Measurements from ENCODE around the gene CCDC71.

Gene CCDC71

GRCh38 chr3:49165771-49166751 is at the start of gene CCDC71:
Gene CCDC71 (minus strand): TSS chr3:49166331. CDS start chr3:49164208, 2,123 bp downstream.
- peak; percentile 91 for DNase-seq

- DNase-seq: no peak
Observed at GRCh38 chr3:49213998-49214397, 47.9 kb upstream of the CCDC71 start.

- DNase-seq: no peak
Observed at GRCh38 chr3:49213541-49213943, 47.4 kb upstream of the CCDC71 start.

- no peak for DNase-seq
Observed at GRCh38 chr3:49199900-49200281, 33.8 kb upstream of the CCDC71 start.

- no peak for DNase-seq
Observed at GRCh38 chr3:49199239-49199899, 33.2 kb upstream of the CCDC71 start.

- no peak for DNase-seq
Observed at GRCh38 chr3:49198611-49199230, 32.6 kb upstream of the CCDC71 start.

- DNase-seq: no peak
Observed at GRCh38 chr3:49198161-49198560, 32.0 kb upstream of the CCDC71 start.

GRCh38 chr3:49191741-49192140 is 25.6 kb upstream of the CCDC71 start:
- DNase-seq: no peak

GRCh38 chr3:49183873-49184272 is 17.7 kb upstream of the CCDC71 start:
- DNase-seq: no peak

GRCh38 chr3:49182682-49183081 is 16.6 kb upstream of the CCDC71 start:
- DNase-seq: no peak

GRCh38 chr3:49181351-49181750 is 15.2 kb upstream of the CCDC71 start:
- no peak for DNase-seq

- DNase-seq: no peak
Observed at GRCh38 chr3:49180116-49180515, 14.0 kb upstream of the CCDC71 start.

GRCh38 chr3:49177073-49177472 is 10.9 kb upstream of the CCDC71 start:
- DNase-seq: no peak

GRCh38 chr3:49175530-49175929 is 9.4 kb upstream of the CCDC71 start:
- DNase-seq: no peak

- no peak for DNase-seq
Observed at GRCh38 chr3:49174397-49174985, 8.4 kb upstream of the CCDC71 start.

- DNase-seq: no peak
Observed at GRCh38 chr3:49173792-49174170, 7.7 kb upstream of the CCDC71 start.

- DNase-seq: peak; percentile 78
Observed at GRCh38 chr3:49173116-49173791, 7.1 kb upstream of the CCDC71 start.

GRCh38 chr3:49172551-49173041 is 6.5 kb upstream of the CCDC71 start:
- no peak for DNase-seq

GRCh38 chr3:49171775-49172500 is 5.8 kb upstream of the CCDC71 start:
- DNase-seq: no peak

GRCh38 chr3:49171119-49171774 is 5.1 kb upstream of the CCDC71 start, which contains the start of gene KLHDC8B:
Gene KLHDC8B (plus strand): TSS chr3:49171598. CDS start chr3:49172770, 1,172 bp downstream.
- DNase-seq: peak; percentile 94

- DNase-seq: no peak
Observed at GRCh38 chr3:49170744-49171118, 4.6 kb upstream of the CCDC71 start.
